GM10248 (cell line): ENCODE results near the gene KPTN.

Experiments
- CTCF ChIA-PET: fragments of 300-600 bp; sonication (Branson Sonifier 250); formaldehyde crosslinking; extraction: SDS; loops from one replicate; lab custom pipeline; 2021; ENCODE audit warnings: antibody characterized with exemption; lab: Yijun Ruan, JAX
- POLR2A ChIA-PET: fragments of 350-650 bp; sonication (Branson Sonifier 250); formaldehyde crosslinking; extraction: SDS; loops from one replicate; lab custom pipeline; 2020; ENCODE audit warnings: antibody characterized with exemption; lab: Yijun Ruan, JAX
- DNase-seq: peaks from one replicate; pipeline ENCODE4 v3.0.0; 2012; ENCODE audit errors: extremely low spot score
- TF ChIP-seq, protein P1 (sequence below): IDR thresholded peaks from 2 replicates; pipeline ENCODE4 v1.5.1; 2012; ENCODE audit warnings: mild to moderate bottlenecking, low read depth; ENCODE audit errors: extremely low read depth, missing control alignments, control extremely low read depth

KPTN gene

GRCh38 chr19:47445527-47445926 is 38.5 kb downstream of the KPTN start:
- ChIA-PET POLR2A (no interaction called here), CTCF (interaction anchor here (0.9 to 2.1 kb wide), 3 partner anchors 9 to 39 kb away, joined by 4 to 10 read pairs (median 4); partner anchors contain the start of gene KPTN)
- TF ChIP-seq, protein P1, sequence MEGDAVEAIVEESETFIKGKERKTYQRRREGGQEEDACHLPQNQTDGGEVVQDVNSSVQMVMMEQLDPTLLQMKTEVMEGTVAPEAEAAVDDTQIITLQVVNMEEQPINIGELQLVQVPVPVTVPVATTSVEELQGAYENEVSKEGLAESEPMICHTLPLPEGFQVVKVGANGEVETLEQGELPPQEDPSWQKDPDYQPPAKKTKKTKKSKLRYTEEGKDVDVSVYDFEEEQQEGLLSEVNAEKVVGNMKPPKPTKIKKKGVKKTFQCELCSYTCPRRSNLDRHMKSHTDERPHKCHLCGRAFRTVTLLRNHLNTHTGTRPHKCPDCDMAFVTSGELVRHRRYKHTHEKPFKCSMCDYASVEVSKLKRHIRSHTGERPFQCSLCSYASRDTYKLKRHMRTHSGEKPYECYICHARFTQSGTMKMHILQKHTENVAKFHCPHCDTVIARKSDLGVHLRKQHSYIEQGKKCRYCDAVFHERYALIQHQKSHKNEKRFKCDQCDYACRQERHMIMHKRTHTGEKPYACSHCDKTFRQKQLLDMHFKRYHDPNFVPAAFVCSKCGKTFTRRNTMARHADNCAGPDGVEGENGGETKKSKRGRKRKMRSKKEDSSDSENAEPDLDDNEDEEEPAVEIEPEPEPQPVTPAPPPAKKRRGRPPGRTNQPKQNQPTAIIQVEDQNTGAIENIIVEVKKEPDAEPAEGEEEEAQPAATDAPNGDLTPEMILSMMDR, result no peak
- DNase-seq, result no peak

- CTCF ChIA-PET, result interaction anchor here (2.1 kb wide), 1 partner anchor 10 kb away, joined by 4 read pairs; no protein-coding TSS in a partner anchor
- TF ChIP-seq, protein P1, result no peak
- POLR2A ChIA-PET, result no interaction called here
- no peak for DNase-seq
Measured at GRCh38 chr19:47444388-47444821, 39.6 kb downstream of the KPTN start.

GRCh38 chr19:47443331-47443730 is 40.7 kb downstream of the KPTN start:
- TF ChIP-seq, protein P1, result no peak
- ChIA-PET CTCF (interaction anchor here (0.6 to 13.1 kb wide), 2 partner anchors 56 to 260 kb away, joined by 3 to 288 read pairs; no protein-coding TSS in a partner anchor), POLR2A (no interaction called here)
- no peak for DNase-seq

GRCh38 chr19:47438793-47439220 is 45.2 kb downstream of the KPTN start:
- ChIA-PET CTCF (interaction anchor here (1.0 to 13.1 kb wide), 9 partner anchors 11 to 275 kb away, joined by 3 to 288 read pairs (median 8); partner anchors contain the start of genes KPTN and NAPA), POLR2A (interaction anchor here (0.7 kb wide), 1 partner anchor 289 kb away, joined by 3 read pairs; no protein-coding TSS in a partner anchor)
- no peak for DNase-seq
- TF ChIP-seq, protein P1, result no peak

- no peak for DNase-seq
- POLR2A ChIA-PET, result no interaction called here
- CTCF ChIA-PET, result interaction anchor here (0.9 to 13.1 kb wide), 10 partner anchors 9 to 303 kb away, joined by 3 to 288 read pairs (median 10); partner anchors contain the start of genes KPTN and NAPA
- TF ChIP-seq, protein P1, result no peak
Measured at GRCh38 chr19:47437500-47437899, 46.5 kb downstream of the KPTN start.

- CTCF ChIA-PET, result interaction anchor here (0.6 to 13.1 kb wide), 59 partner anchors 9 to 540 kb away, joined by 3 to 288 read pairs (median 4); partner anchors contain the start of genes DHX34, EHD2, INAFM1 and KPTN
- peak; percentile 87 for DNase-seq
- POLR2A ChIA-PET, result no interaction called here
- TF ChIP-seq, protein P1, result peak; percentile 87
Measured at GRCh38 chr19:47436712-47437401, 47.2 kb downstream of the KPTN start.
